Esophagus muscularis mucosa (tissue), 3 donors: Measurements from ENCODE around the gene CD8B.
"Not testable (repeated sequence)": the region's sequence is repeated elsewhere in the genome, so short reads cannot be mapped to it uniquely, and the experiment has no call there.

Experiments
- CTCF ChIP-seq, 3 experiments: fragments of 200-600 bp in 2 of 3; fragments of 450-650 bp in 1 of 3; sonication (generic) in 2 of 3; IDR thresholded peaks; one replicate each; pipeline ENCODE4 v1.5.1; 2017 to 2019; ENCODE audit warnings: antibody characterized with exemption in 3 of 3, mild to moderate bottlenecking in 2 of 3, moderate library complexity in 1 of 3
- POLR2A ChIP-seq: fragments of 450-650 bp; IDR thresholded peaks from one replicate; pipeline ENCODE4 v1.6.1; 2017; ENCODE audit warnings: antibody characterized with exemption, moderate library complexity, mild to moderate bottlenecking, low read depth

- TF ChIP-seq POLR2A; CTCF (IDR thresholded peaks at IDR 0.05): not testable (repeated sequence)
Measured at GRCh38 chr2:86837714-86838113, 24.0 kb downstream of the CD8B start.
